Measurements from ENCODE around the gene HOXC9. TPM values are rescaled to one million over a fixed set of nuclear protein-coding genes. Genes with fewer than 3 reads are reported as not detected.

HOXC9 gene
- total and polyA plus RNA-seq, 9 donors = 12.6 to 19.2 (median 15.6) TPM

- Histone ChIP-seq H3K27me3 (ENCODE audit: control insufficient read depth, insufficient read depth, low read length) (peaks cover 88% of the 10 kb centered on the region), H3K27ac (ENCODE audit: low read length) (peak overlapping the region; percentile 90), H3K36me3 (ENCODE audit: control insufficient read depth, insufficient read depth, low read length) (peaks cover 2% of the 10 kb centered on the region), H3K9me3 (replicated peaks; ENCODE audit: control insufficient read depth, low read depth, low read length) (no peaks in the 10 kb centered on the region), H3K4me3 (ENCODE audit: low read length) (peak overlapping the region; percentile 31), H3K4me1 (ENCODE audit: control insufficient read depth, insufficient read depth, low read length) (peaks cover 48% of the 10 kb centered on the region)
- 56% methylated on average over 6 of the region's 7 CpGs for WGBS (ENCODE audit: insufficient coverage)
- no peak for DNase-seq
Measured at GRCh38 chr12:53963005-53963404, 37.0 kb upstream of the HOXC9 start.

GRCh38 chr12:53963434-53964314 lies 36.3 kb upstream of the HOXC9 start:
- H3K9me3 ChIP-seq (replicated peaks; ENCODE audit: control insufficient read depth, low read depth, low read length) = no peaks in the 10 kb centered on the region
- 30% methylated on average over 22 of the region's 38 CpGs for WGBS (ENCODE audit: insufficient coverage)
- peak overlapping the region; percentile 90 for H3K27ac ChIP-seq (ENCODE audit: low read length)
- H3K4me1 ChIP-seq (ENCODE audit: control insufficient read depth, insufficient read depth, low read length) = peaks cover 54% of the 10 kb centered on the region
- H3K27me3 ChIP-seq (ENCODE audit: control insufficient read depth, insufficient read depth, low read length) = peaks cover 88% of the 10 kb centered on the region
- peak; percentile 23 for DNase-seq
- H3K36me3 ChIP-seq (ENCODE audit: control insufficient read depth, insufficient read depth, low read length) = peaks cover 2% of the 10 kb centered on the region
- H3K4me3 ChIP-seq (ENCODE audit: low read length) = peak overlapping the region; percentile 31

- H3K4me3 ChIP-seq (ENCODE audit: low read length) = peak overlapping the region; percentile 9
Measured at GRCh38 chr12:53964315-53964713, 35.6 kb upstream of the HOXC9 start.

GRCh38 chr12:53965281-53966084 lies 34.5 kb upstream of the HOXC9 start:
- peak; percentile 92 for DNase-seq

More at GRCh38 chr12:53964315-53964713, 35.6 kb upstream of the HOXC9 start:
- Histone ChIP-seq H3K9me3 (replicated peaks; ENCODE audit: control insufficient read depth, low read depth, low read length) (no peaks in the 10 kb centered on the region), H3K36me3 (ENCODE audit: control insufficient read depth, insufficient read depth, low read length) (peaks cover 2% of the 10 kb centered on the region), H3K27me3 (ENCODE audit: control insufficient read depth, insufficient read depth, low read length) (peaks cover 89% of the 10 kb centered on the region), H3K4me1 (ENCODE audit: control insufficient read depth, insufficient read depth, low read length) (peaks cover 60% of the 10 kb centered on the region), H3K27ac (ENCODE audit: low read length) (peak overlapping the region; percentile 90)
- peak; percentile 43 for DNase-seq
- no CpG with 5 or more reads among the region's 2 CpGs for WGBS (ENCODE audit: insufficient coverage)

GRCh38 chr12:53966085-53966384 lies 33.9 kb upstream of the HOXC9 start:
- WGBS (ENCODE audit: insufficient coverage) = 3% methylated on average over 8 of the region's 15 CpGs

More at GRCh38 chr12:53965281-53966084, 34.5 kb upstream of the HOXC9 start:
- H3K4me3 ChIP-seq (ENCODE audit: low read length) = peak overlapping the region; percentile 52
- WGBS (ENCODE audit: insufficient coverage) = 4% methylated on average over 18 of the region's 18 CpGs
- H3K27me3 ChIP-seq (ENCODE audit: control insufficient read depth, insufficient read depth, low read length) = peaks cover 89% of the 10 kb centered on the region
- H3K9me3 ChIP-seq (replicated peaks; ENCODE audit: control insufficient read depth, low read depth, low read length) = no peaks in the 10 kb centered on the region
- H3K36me3 ChIP-seq (ENCODE audit: control insufficient read depth, insufficient read depth, low read length) = peaks cover 2% of the 10 kb centered on the region
- peak overlapping the region; percentile 90 for H3K27ac ChIP-seq (ENCODE audit: low read length)
- peaks cover 63% of the 10 kb centered on the region for H3K4me1 ChIP-seq (ENCODE audit: control insufficient read depth, insufficient read depth, low read length)

GRCh38 chr12:53966385-53967133 lies 33.4 kb upstream of the HOXC9 start:
- DNase-seq = peak; percentile 68
- peaks cover 88% of the 10 kb centered on the region for H3K27me3 ChIP-seq (ENCODE audit: control insufficient read depth, insufficient read depth, low read length)
- 15% methylated on average over 32 of the region's 36 CpGs for WGBS (ENCODE audit: insufficient coverage)
- H3K4me3 ChIP-seq (ENCODE audit: low read length) = peak overlapping the region; percentile 52
- H3K27ac ChIP-seq (ENCODE audit: low read length) = peak overlapping the region; percentile 90
- H3K36me3 ChIP-seq (ENCODE audit: control insufficient read depth, insufficient read depth, low read length) = peaks cover 2% of the 10 kb centered on the region
- H3K4me1 ChIP-seq (ENCODE audit: control insufficient read depth, insufficient read depth, low read length) = peaks cover 54% of the 10 kb centered on the region
- no peaks in the 10 kb centered on the region for H3K9me3 ChIP-seq (replicated peaks; ENCODE audit: control insufficient read depth, low read depth, low read length)

More at GRCh38 chr12:53966085-53966384, 33.9 kb upstream of the HOXC9 start:
- no peak for DNase-seq
- Histone ChIP-seq H3K36me3 (ENCODE audit: control insufficient read depth, insufficient read depth, low read length) (peaks cover 2% of the 10 kb centered on the region), H3K27me3 (ENCODE audit: control insufficient read depth, insufficient read depth, low read length) (peaks cover 89% of the 10 kb centered on the region), H3K4me1 (ENCODE audit: control insufficient read depth, insufficient read depth, low read length) (peaks cover 59% of the 10 kb centered on the region), H3K4me3 (ENCODE audit: low read length) (peak overlapping the region; percentile 52), H3K9me3 (replicated peaks; ENCODE audit: control insufficient read depth, low read depth, low read length) (no peaks in the 10 kb centered on the region), H3K27ac (ENCODE audit: low read length) (peak overlapping the region; percentile 90)

GRCh38 chr12:53967421-53967925 lies 32.5 kb upstream of the HOXC9 start:
- Histone ChIP-seq H3K4me1 (ENCODE audit: control insufficient read depth, insufficient read depth, low read length) (peaks cover 59% of the 10 kb centered on the region), H3K36me3 (ENCODE audit: control insufficient read depth, insufficient read depth, low read length) (no peaks in the 10 kb centered on the region), H3K9me3 (replicated peaks; ENCODE audit: control insufficient read depth, low read depth, low read length) (no peaks in the 10 kb centered on the region), H3K27ac (ENCODE audit: low read length) (peak overlapping the region; percentile 90), H3K4me3 (ENCODE audit: low read length) (peak overlapping the region; percentile 52), H3K27me3 (ENCODE audit: control insufficient read depth, insufficient read depth, low read length) (peaks cover 93% of the 10 kb centered on the region)
- 9% methylated on average over 3 of the region's 5 CpGs for WGBS (ENCODE audit: insufficient coverage)
- peak; percentile 55 for DNase-seq

GRCh38 chr12:53968214-53969127 lies 31.5 kb upstream of the HOXC9 start:
- H3K9me3 ChIP-seq (replicated peaks; ENCODE audit: control insufficient read depth, low read depth, low read length) = no peaks in the 10 kb centered on the region
- 44% methylated on average over 17 of the region's 24 CpGs for WGBS (ENCODE audit: insufficient coverage)
- H3K36me3 ChIP-seq (ENCODE audit: control insufficient read depth, insufficient read depth, low read length) = no peaks in the 10 kb centered on the region
- peaks cover 61% of the 10 kb centered on the region for H3K4me1 ChIP-seq (ENCODE audit: control insufficient read depth, insufficient read depth, low read length)
- peak overlapping the region; percentile 90 for H3K27ac ChIP-seq (ENCODE audit: low read length)
- peaks cover 93% of the 10 kb centered on the region for H3K27me3 ChIP-seq (ENCODE audit: control insufficient read depth, insufficient read depth, low read length)
- peak; percentile 36 for DNase-seq
- H3K4me3 ChIP-seq (ENCODE audit: low read length) = peak overlapping the region; percentile 10

Data from muscle of leg (tissue), 11 donors.